Transverse colon (tissue), 3 donors: ENCODE results near the gene C14orf119.

Experiments
- POLR2A ChIP-seq: fragments of 450-650 bp; IDR thresholded peaks from one replicate; pipeline ENCODE4 v1.6.1; 2016; ENCODE audit warnings: antibody characterized with exemption, mild to moderate bottlenecking, moderate library complexity
- TF ChIP-seq, protein P1 (sequence below), 5 experiments: fragments of 200-600 bp in 3 of 5; fragments of 450-650 bp in 2 of 5; sonication (generic) in 3 of 5; IDR thresholded peaks; 1 replicate in 2 of 5; 2 replicates in 3 of 5; pipeline ENCODE4 v1.5.1; 2016 to 2017; ENCODE audit warnings: antibody characterized with exemption in 5 of 5, inconsistent platforms in 3 of 5, mild to moderate bottlenecking in 2 of 5, moderate library complexity in 1 of 5

DNA sequence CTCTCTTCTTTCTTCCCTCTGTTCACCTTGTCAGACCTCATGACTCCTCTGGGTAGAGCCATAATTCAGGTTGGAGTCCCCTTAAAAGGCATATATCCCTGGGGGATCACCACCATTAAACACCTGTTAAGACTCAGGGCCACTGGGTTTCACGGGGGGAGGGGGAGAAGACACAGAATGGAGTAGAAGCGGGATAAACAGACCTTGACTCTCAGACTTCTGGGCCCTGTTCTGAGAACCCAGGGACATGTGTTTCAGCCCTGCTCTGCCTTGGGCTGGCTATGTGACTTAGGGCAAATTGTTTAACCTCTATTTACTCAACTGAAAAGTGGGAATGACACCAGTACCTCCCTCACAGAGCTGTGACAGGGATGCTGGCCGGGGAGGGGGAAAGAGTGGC lies 42.6 kb upstream of the C14orf119 start:
- TF ChIP-seq, protein P1, sequence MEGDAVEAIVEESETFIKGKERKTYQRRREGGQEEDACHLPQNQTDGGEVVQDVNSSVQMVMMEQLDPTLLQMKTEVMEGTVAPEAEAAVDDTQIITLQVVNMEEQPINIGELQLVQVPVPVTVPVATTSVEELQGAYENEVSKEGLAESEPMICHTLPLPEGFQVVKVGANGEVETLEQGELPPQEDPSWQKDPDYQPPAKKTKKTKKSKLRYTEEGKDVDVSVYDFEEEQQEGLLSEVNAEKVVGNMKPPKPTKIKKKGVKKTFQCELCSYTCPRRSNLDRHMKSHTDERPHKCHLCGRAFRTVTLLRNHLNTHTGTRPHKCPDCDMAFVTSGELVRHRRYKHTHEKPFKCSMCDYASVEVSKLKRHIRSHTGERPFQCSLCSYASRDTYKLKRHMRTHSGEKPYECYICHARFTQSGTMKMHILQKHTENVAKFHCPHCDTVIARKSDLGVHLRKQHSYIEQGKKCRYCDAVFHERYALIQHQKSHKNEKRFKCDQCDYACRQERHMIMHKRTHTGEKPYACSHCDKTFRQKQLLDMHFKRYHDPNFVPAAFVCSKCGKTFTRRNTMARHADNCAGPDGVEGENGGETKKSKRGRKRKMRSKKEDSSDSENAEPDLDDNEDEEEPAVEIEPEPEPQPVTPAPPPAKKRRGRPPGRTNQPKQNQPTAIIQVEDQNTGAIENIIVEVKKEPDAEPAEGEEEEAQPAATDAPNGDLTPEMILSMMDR (IDR thresholded peaks at IDR 0.05), result no peak
- no peak for TF ChIP-seq POLR2A
